ENCODE data around the gene GAB2. TPM values are rescaled to one million over a fixed set of nuclear protein-coding genes. Genes with fewer than 3 reads are reported as not detected.
"Not testable (repeated sequence)": the region's sequence is repeated elsewhere in the genome, so short reads cannot be mapped to it uniquely, and the experiment has no call there.

The GAB2 gene
- total RNA-seq, 4 donors from 2014 or later: 14.0 to 41.3 (median 34.7) TPM

DNA sequence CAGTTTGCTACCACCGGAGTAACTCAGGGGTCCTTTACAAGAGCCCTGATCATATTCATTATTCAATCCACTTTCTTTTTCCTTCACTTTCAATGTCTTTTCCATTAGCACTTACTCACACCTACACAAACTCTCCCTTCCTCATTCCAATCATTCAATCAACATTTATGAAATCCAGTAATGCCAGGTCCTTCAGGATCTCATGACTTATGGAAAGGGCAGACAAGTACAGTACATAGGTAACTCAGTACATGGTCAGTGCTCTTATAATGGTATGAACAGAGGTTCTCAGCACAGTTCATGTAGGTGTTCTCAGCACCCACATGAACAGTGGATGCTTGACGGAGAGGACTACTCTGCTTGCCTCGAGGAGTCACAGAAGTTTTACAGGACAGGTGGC, 122.3 kb downstream of the GAB2 start:
- Histone ChIP-seq H3K9me3 (no peaks in the 10 kb centered on the region), H3K4me1 (no peaks in the 10 kb centered on the region), H3K36me3 (no peaks in the 10 kb centered on the region), H3K27ac (no peak overlapping the region), H3K4me3 (no peak overlapping the region), H3K27me3 (no peaks in the 10 kb centered on the region)
- no peak for DNase-seq
- TF ChIP-seq, protein P1, sequence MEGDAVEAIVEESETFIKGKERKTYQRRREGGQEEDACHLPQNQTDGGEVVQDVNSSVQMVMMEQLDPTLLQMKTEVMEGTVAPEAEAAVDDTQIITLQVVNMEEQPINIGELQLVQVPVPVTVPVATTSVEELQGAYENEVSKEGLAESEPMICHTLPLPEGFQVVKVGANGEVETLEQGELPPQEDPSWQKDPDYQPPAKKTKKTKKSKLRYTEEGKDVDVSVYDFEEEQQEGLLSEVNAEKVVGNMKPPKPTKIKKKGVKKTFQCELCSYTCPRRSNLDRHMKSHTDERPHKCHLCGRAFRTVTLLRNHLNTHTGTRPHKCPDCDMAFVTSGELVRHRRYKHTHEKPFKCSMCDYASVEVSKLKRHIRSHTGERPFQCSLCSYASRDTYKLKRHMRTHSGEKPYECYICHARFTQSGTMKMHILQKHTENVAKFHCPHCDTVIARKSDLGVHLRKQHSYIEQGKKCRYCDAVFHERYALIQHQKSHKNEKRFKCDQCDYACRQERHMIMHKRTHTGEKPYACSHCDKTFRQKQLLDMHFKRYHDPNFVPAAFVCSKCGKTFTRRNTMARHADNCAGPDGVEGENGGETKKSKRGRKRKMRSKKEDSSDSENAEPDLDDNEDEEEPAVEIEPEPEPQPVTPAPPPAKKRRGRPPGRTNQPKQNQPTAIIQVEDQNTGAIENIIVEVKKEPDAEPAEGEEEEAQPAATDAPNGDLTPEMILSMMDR (IDR thresholded peaks at IDR 0.05): no peak
- TF ChIP-seq POLR2A (IDR thresholded peaks at IDR 0.05): no peak

DNA sequence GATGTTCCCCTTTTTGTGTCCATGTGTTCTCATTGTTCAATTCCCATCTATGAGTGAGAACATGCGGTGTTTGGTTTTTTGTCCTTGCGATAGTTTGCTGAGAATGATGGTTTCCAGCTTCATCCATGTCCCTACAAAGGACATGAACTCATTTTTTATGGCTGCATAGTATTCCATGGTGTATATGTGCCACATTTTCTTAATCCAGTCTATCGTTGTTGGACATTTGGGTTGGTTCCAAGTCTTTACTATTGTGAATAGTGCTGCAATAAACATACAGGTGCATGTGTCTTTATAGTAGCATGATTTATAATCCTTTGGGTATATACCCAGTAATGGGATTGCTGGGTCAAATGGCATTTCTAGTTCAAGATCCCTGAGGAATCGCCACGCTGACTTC, 123.5 kb downstream of the GAB2 start:
- not testable (repeated sequence) for DNase-seq, H3K27me3 ChIP-seq, H3K4me3 ChIP-seq, H3K9me3 ChIP-seq, H3K27ac ChIP-seq, H3K4me1 ChIP-seq, H3K36me3 ChIP-seq

DNA sequence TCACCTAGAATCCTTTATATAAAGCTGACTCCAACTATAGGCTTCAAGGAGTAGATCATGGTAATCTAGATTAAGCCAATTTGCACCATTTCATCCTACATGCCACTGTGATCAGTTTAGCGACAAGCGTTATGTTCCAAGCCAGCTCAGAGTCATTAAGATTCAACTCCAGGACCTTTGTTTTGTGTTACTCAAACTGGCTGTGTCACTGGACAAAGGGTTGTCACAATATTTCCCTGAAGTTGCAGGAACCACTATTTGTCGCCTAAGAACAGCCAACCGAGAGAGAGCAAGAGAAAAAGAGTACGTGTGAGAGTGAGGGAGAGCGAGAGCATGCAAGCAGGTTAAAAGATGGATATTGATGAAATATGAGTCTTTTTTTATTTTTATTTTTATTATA, 124.1 kb downstream of the GAB2 start:
- TF ChIP-seq, protein P1 (IDR thresholded peaks at IDR 0.05): no peak
- TF ChIP-seq POLR2A (IDR thresholded peaks at IDR 0.05): no peak
- H3K36me3 ChIP-seq: no peaks in the 10 kb centered on the region
- no peaks in the 10 kb centered on the region for H3K9me3 ChIP-seq
- no peaks in the 10 kb centered on the region for H3K4me1 ChIP-seq
- no peak overlapping the region for H3K4me3 ChIP-seq
- DNase-seq: no peak
- H3K27ac ChIP-seq: no peak overlapping the region
- H3K27me3 ChIP-seq: no peaks in the 10 kb centered on the region

DNA sequence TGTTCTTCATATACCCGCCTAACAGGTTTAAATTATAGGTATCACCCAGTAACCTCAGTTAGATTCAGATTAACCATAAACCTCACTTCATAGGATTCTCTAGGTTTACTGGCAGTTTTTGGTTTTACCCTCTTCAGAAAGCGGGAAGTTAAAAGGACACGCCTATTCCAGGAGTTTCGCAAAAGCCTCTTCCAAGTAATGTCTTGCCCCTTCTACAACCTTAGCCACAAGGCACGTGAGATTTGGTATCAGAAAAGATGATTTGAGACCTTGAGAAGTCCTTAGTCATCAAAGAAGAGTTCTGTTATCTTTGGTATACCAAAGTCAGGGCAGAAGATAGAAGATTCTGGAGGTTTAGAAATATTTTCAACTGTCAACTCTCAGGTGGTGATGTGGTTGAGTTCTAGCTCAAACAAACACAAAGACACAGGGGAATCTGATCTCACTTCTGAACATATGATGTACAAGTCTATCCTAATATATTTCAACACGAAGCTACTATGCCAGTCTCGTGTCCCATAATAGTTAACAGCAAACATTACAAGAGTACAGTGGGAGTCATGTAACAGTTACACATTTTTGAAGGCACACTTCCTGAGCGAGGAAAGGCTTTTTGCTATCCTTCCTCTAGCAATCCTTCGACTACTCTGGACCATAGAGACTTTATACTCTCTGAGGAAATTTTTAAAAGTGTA, 125.4 kb downstream of the GAB2 start:
- H3K4me1 ChIP-seq: no peaks in the 10 kb centered on the region
- H3K4me3 ChIP-seq: no peak overlapping the region
- H3K27ac ChIP-seq: no peak overlapping the region
- TF ChIP-seq, protein P1 (IDR thresholded peaks at IDR 0.05): no peak
- no peak for TF ChIP-seq POLR2A (IDR thresholded peaks at IDR 0.05)
- no peaks in the 10 kb centered on the region for H3K27me3 ChIP-seq
- no peak for DNase-seq
- no peaks in the 10 kb centered on the region for H3K9me3 ChIP-seq
- H3K36me3 ChIP-seq: no peaks in the 10 kb centered on the region

DNA sequence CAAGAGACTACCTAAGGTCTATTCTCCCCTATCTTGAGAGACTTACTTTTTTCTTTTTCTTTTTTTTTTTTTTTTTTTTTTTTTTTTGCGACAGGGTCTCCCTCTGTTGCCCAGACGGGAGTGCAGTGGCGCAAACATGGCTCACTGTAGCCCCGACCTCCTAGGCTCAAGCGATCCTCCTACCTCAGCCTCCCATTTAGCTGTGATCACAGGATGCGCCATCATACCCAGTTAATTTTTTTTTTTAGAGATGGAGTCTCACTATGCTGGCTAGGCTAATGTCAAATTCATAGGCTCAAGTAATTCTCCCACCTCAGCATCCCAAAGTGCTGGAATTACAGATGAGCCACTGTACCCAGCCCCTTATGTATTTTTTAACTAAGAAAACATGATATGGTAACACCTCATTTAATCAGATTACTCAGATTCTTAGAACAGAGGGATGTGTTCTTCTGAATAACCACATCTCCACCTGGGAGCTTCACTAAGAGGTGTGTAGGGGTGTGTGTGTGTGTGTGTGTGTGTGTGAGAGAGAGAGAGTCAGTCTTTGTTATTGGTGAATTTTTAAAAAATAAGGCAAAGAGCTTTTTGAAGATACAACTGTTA, 126.0 kb downstream of the GAB2 start:
- Histone ChIP-seq H3K27me3 (no peaks in the 10 kb centered on the region), H3K4me1 (no peaks in the 10 kb centered on the region), H3K27ac (no peak overlapping the region), H3K36me3 (no peaks in the 10 kb centered on the region), H3K9me3 (no peaks in the 10 kb centered on the region), H3K4me3 (no peak overlapping the region)
- TF ChIP-seq, protein P1 (IDR thresholded peaks at IDR 0.05): no peak
- no peak for TF ChIP-seq POLR2A (IDR thresholded peaks at IDR 0.05)
- DNase-seq: no peak

DNA sequence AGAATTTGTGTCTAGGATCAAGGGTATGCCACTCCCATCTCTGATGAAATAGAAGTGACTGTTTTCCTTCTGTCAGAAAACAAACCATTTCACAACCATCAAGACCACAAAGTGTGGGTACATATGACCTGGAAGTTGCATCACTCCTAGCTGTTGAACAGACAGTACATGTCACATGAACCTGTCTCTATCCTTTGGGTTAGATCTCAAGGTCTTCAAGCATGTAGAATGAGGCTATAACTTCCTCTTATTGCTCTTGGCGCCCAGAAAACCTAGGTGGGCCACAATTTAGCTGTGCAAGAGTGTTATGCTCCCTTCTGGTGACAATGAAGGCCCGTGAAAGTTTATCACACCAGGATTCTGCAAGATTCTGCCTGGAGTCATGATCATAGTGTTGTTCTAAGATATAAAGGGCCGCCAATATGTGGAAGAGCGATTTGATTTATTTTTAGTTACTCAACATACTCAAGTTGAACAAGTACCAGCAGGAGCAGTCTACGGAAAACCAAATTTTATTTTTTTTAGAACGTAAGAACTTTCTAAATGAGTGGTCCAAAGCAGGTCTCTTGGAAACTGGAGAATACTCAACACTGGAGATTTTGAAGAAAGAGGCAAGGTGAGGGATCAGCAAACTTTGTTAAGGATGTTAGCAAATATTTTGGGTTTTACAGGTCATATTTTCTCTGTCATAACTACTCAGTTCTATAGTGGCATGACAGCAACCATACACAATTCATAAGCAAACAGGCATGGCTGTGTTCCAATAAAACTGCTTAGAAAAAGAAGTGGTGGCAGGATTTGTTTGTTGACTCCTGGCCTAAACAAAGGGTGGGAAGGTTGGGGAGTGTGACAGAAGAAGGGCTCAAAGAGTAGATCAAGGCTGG, 127.1 kb downstream of the GAB2 start:
- no peak for DNase-seq

More for the DNA sequence above, 127.1 kb downstream of the GAB2 start:
- Histone ChIP-seq H3K36me3 (no peaks in the 10 kb centered on the region), H3K27me3 (no peaks in the 10 kb centered on the region), H3K4me1 (no peaks in the 10 kb centered on the region), H3K4me3 (no peak overlapping the region), H3K27ac (no peak overlapping the region), H3K9me3 (no peaks in the 10 kb centered on the region)
- TF ChIP-seq POLR2A (IDR thresholded peaks at IDR 0.05): no peak
- TF ChIP-seq, protein P1 (IDR thresholded peaks at IDR 0.05): no peak
